Epithelial cell of proximal tubule (primary cell): ENCODE results near the gene FEN1. TPM values are rescaled to one million over a fixed set of nuclear protein-coding genes. Genes with fewer than 3 reads are reported as not detected.

Experiments
- DNase-seq: peaks from one replicate; pipeline ENCODE4 v3.0.0-alpha.2; 2011; ENCODE audit warnings: low read depth
- H3K4me3 ChIP-seq: 2 replicates; pipeline ENCODE4 v1.5.1; 2011; ENCODE audit warnings: low read depth, mild to moderate bottlenecking, low read length
- total RNA-seq: library from RNA; depleted of rRNA; stranded (reverse); fragments of >200 nt; gene quantifications from 2 replicates; pipeline ENCODE4 v1.2.3, GENCODE V29; 2015
- TF ChIP-seq, protein P1 (sequence below): conservative IDR thresholded peaks from 2 replicates; pipeline ENCODE4 v1.5.1; 2012; ENCODE audit warnings: low read depth, mild to moderate bottlenecking, low read length

FEN1 gene
- total RNA-seq, 1 donor from 2014 or later, result 70.6 TPM

DNA sequence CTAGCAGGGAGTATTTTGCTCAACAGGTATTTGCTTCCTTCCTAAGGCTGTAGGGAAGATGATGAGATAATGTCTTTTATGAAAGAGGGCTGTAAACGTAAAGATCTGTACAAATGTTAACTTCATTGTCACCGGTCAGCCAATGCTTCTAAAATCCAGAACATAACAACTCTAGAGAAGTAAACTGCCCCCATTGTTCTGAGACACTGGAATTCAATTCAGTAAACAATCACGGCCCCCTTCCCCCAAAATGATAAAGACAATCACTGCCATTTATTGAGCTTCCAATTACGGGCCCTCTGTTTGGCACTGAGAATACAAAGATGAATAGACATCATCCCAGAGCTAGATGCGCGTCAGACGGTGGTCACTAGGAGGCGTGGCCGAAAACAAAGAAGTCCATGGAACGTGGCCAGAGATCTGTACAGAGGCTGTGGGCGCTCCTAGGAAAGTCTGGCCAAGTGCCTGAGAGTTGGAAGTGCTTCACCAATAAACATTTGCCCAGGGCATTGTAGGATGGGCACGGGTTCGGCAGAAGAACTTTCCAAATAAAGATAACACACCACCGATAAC lies 888 bp upstream of the FEN1 start:
- DNase-seq, result no peak
- peak overlapping the region; percentile 67 for H3K4me3 ChIP-seq
- TF ChIP-seq, protein P1, sequence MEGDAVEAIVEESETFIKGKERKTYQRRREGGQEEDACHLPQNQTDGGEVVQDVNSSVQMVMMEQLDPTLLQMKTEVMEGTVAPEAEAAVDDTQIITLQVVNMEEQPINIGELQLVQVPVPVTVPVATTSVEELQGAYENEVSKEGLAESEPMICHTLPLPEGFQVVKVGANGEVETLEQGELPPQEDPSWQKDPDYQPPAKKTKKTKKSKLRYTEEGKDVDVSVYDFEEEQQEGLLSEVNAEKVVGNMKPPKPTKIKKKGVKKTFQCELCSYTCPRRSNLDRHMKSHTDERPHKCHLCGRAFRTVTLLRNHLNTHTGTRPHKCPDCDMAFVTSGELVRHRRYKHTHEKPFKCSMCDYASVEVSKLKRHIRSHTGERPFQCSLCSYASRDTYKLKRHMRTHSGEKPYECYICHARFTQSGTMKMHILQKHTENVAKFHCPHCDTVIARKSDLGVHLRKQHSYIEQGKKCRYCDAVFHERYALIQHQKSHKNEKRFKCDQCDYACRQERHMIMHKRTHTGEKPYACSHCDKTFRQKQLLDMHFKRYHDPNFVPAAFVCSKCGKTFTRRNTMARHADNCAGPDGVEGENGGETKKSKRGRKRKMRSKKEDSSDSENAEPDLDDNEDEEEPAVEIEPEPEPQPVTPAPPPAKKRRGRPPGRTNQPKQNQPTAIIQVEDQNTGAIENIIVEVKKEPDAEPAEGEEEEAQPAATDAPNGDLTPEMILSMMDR, result peak; percentile 4

DNA sequence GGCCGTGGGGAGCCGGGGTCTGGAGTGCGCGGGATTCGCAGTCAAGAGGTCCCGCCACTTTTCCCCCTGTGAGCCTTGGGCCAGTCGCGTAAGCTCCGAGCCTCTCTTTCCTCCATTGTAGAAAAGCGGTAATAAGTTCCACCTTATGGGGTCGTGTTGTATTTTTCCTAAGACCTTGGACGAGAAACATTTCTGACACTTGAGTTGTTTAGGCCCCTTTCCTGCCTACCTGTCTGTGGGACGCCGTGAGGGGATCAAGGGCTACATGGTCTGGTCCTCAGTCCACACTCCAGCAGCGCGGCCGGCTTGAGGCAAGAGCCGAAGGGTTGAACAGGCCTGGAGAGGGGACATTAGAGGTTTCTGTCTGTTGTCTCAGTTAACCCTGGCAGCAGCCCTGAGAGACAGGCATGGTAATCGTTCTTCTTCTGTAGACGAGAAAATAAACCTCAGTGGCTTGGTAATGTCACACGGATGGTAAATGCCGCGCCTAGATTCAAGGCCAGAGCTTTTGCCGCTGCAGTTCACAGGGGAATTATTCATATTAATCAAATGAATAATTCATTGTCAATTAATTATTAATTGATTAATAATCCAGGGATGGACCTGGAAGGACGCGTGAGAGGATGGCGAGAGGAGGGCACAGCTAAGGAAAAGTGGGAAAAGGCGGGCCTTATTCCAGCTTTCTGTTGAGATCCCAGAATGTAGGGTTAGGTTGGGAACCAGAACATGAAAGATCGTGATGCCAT lies 545 bp downstream of the FEN1 start:
- H3K4me3 ChIP-seq, result peak overlapping the region; percentile 67
- TF ChIP-seq, protein P1, result no peak
- no peak for DNase-seq

DNA sequence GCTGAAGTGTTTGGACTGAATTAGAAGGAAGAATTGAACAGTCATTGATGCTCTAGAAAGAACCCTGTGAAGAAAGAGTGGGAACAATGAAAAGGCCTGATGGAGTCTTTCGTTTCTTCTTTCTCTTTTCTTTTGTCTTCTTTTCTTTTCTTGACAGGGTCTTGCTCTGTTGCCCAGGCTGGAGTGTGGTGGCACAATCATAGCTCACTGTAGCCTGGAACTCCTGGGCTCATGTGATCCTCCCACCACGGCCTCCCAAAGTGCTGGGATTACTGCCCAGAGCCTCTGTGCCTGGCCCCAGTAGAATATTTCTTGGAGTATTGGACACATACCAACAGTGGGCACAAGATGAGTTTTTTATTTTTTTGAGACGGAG lies 1.1 kb downstream of the FEN1 start:
- peak overlapping the region; percentile 67 for H3K4me3 ChIP-seq
- no peak for DNase-seq
- TF ChIP-seq, protein P1, result no peak

DNA sequence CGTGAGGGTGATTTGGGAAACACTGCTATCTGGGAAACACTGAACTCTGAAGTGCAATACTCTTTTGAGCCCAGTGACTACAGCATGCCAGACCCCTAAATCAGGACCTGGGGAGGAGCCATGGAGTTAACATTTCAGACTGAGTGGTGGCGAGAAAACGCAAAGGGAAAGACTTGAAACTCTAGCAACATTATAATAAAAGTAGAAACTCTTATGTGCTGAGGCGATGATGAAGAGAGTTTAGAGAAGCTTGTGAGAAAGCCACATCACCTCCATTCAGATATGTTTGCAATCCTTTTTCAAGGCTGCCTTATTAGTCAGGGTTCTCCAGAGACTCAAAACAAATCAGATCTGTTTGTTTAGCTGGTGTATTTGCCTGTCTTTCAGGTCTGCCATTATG lies 1.9 kb downstream of the FEN1 start:
- no peak for DNase-seq
- TF ChIP-seq, protein P1, result no peak
- no peak overlapping the region for H3K4me3 ChIP-seq

DNA sequence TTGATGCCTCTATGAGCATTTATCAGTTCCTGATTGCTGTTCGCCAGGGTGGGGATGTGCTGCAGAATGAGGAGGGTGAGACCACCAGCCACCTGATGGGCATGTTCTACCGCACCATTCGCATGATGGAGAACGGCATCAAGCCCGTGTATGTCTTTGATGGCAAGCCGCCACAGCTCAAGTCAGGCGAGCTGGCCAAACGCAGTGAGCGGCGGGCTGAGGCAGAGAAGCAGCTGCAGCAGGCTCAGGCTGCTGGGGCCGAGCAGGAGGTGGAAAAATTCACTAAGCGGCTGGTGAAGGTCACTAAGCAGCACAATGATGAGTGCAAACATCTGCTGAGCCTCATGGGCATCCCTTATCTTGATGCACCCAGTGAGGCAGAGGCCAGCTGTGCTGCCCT lies 2.7 kb downstream of the FEN1 start:
- no peak overlapping the region for H3K4me3 ChIP-seq
- no peak for DNase-seq
- TF ChIP-seq, protein P1, result no peak

DNA sequence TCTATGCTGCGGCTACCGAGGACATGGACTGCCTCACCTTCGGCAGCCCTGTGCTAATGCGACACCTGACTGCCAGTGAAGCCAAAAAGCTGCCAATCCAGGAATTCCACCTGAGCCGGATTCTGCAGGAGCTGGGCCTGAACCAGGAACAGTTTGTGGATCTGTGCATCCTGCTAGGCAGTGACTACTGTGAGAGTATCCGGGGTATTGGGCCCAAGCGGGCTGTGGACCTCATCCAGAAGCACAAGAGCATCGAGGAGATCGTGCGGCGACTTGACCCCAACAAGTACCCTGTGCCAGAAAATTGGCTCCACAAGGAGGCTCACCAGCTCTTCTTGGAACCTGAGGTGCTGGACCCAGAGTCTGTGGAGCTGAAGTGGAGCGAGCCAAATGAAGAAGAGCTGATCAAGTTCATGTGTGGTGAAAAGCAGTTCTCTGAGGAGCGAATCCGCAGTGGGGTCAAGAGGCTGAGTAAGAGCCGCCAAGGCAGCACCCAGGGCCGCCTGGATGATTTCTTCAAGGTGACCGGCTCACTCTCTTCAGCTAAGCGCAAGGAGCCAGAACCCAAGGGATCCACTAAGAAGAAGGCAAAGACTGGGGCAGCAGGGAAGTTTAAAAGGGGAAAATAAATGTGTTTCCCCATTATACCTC lies 3.3 kb downstream of the FEN1 start:
- TF ChIP-seq, protein P1, result no peak
- H3K4me3 ChIP-seq, result no peak overlapping the region
- DNase-seq, result no peak
